Loucy (cell line): ENCODE measurements around the gene GMPPB.
A peak's percentile ranks its signal among the peaks of the same experiment; 100 is the strongest.

Experiments used
- H2AFZ ChIP-seq: fragments of 200-600 bp; sonication (generic); 2 replicates; pipeline ENCODE4 v1.6.0; 2016; ENCODE audit warnings: antibody characterized with exemption, mild to moderate bottlenecking, low read length, moderate library complexity
- H3F3A ChIP-seq: fragments of 200-600 bp; 2 replicates; pipeline ENCODE4 v1.6.0; 2016; ENCODE audit warnings: antibody characterized with exemption, low read depth, mild to moderate bottlenecking
- H3K27me3 ChIP-seq: fragments of 200-600 bp; sonication (generic); 2 replicates; pipeline ENCODE4 v1.6.1; 2014; ENCODE audit warnings: low read length, mild to moderate bottlenecking; ENCODE audit not compliant: insufficient read depth, poor library complexity, severe bottlenecking
- H3K36me3 ChIP-seq: fragments of 200-600 bp; sonication (generic); 2 replicates; pipeline ENCODE4 v1.6.1; 2016; ENCODE audit warnings: low read length; ENCODE audit not compliant: insufficient read depth
- H3K4me1 ChIP-seq: fragments of 200-600 bp; sonication (generic); 2 replicates; pipeline ENCODE4 v1.5.1; 2014; ENCODE audit warnings: low read length, mild to moderate bottlenecking; ENCODE audit not compliant: insufficient read depth, poor library complexity, severe bottlenecking
- H3K4me2 ChIP-seq: fragments of 200-600 bp; sonication (generic); 2 replicates; pipeline ENCODE4 v1.6.0; 2014; ENCODE audit warnings: antibody characterized with exemption, low read length, low read depth, mild to moderate bottlenecking; ENCODE audit not compliant: poor library complexity, severe bottlenecking
- H3K4me3 ChIP-seq: fragments of 200-600 bp; sonication (generic); 2 replicates; pipeline ENCODE4 v1.5.1; 2014; ENCODE audit warnings: low read length, mild to moderate bottlenecking, mixed read lengths; ENCODE audit not compliant: poor library complexity, severe bottlenecking
- H3K79me2 ChIP-seq: fragments of 200-600 bp; sonication (generic); 2 replicates; pipeline ENCODE4 v1.6.1; 2014; ENCODE audit warnings: low read length; ENCODE audit not compliant: insufficient read depth
- H3K9ac ChIP-seq: fragments of 200-600 bp; sonication (generic); 2 replicates; pipeline ENCODE4 v1.6.0; 2014; ENCODE audit warnings: mild to moderate bottlenecking, low read depth, low read length, moderate library complexity; ENCODE audit not compliant: poor library complexity, severe bottlenecking
- H3K9me2 ChIP-seq: fragments of 200-600 bp; sonication (generic); replicated peaks from 2 replicates; pipeline ENCODE4 v1.6.1; 2016; ENCODE audit warnings: low read depth, low read length, mixed read lengths
- H3K9me3 ChIP-seq: fragments of 200-600 bp; sonication (generic); 2 replicates; pipeline ENCODE4 v1.6.1; 2014; ENCODE audit warnings: mild to moderate bottlenecking, antibody characterized with exemption, low read length, low read depth; ENCODE audit not compliant: insufficient read depth
- H4K20me1 ChIP-seq: fragments of 200-600 bp; sonication (generic); 2 replicates; pipeline ENCODE4 v1.6.0; 2014; ENCODE audit warnings: antibody characterized with exemption, low read length, mild to moderate bottlenecking; ENCODE audit not compliant: insufficient read depth, poor library complexity, severe bottlenecking
- CTCF ChIP-seq: fragments of 200-600 bp; sonication (generic); conservative IDR thresholded peaks from 2 replicates; pipeline ENCODE4 v1.5.1; 2014; ENCODE audit warnings: mild to moderate bottlenecking, antibody characterized with exemption, low read length
- EZH2phosphoT487 ChIP-seq: fragments of 200-600 bp; IDR thresholded peaks from 2 replicates; pipeline ENCODE4 v1.6.1; 2018; ENCODE audit warnings: antibody characterized with exemption, mild to moderate bottlenecking, moderate library complexity, borderline replicate concordance

GMPPB gene

GRCh38 chr3:49712166-49712565, 11.6 kb downstream of the GMPPB start:
- H3F3A ChIP-seq = peaks cover 24% of the 10 kb centered on the region
- no peak for TF ChIP-seq CTCF
- no peak for TF ChIP-seq EZH2phosphoT487
- H3K9me3 ChIP-seq = no peaks in the 10 kb centered on the region
- H3K36me3 ChIP-seq = no peaks in the 10 kb centered on the region
- H3K4me3 ChIP-seq = peak overlapping the region; percentile 72
- H2AFZ ChIP-seq = no peak overlapping the region
- no peaks in the 10 kb centered on the region for H3K27me3 ChIP-seq
- H3K79me2 ChIP-seq = peaks cover 6% of the 10 kb centered on the region; the same call in 1 of the 2 replicates
- no peaks in the 10 kb centered on the region for H4K20me1 ChIP-seq
- no peaks in the 10 kb centered on the region for H3K9me2 ChIP-seq
- H3K9ac ChIP-seq = peak overlapping the region; percentile 76
- H3K4me1 ChIP-seq = peaks cover 49% of the 10 kb centered on the region
- peak overlapping the region; percentile 94 for H3K4me2 ChIP-seq

- Histone ChIP-seq H3K4me1 (peaks cover 49% of the 10 kb centered on the region), H2AFZ (no peak overlapping the region), H3K9me3 (no peaks in the 10 kb centered on the region), H3K27me3 (no peaks in the 10 kb centered on the region), H3K9me2 (no peaks in the 10 kb centered on the region), H4K20me1 (no peaks in the 10 kb centered on the region), H3K79me2 (peaks cover 6% of the 10 kb centered on the region; the same call in 1 of the 2 replicates), H3F3A (peaks cover 24% of the 10 kb centered on the region), H3K4me2 (peak overlapping the region; percentile 94), H3K36me3 (no peaks in the 10 kb centered on the region), H3K9ac (peak overlapping the region; percentile 76), H3K4me3 (peak overlapping the region; percentile 72)
- TF ChIP-seq CTCF (peak; percentile 24), EZH2phosphoT487 (no peak)
These were observed 12.3 kb downstream of the GMPPB start for GRCh38 chr3:49711489-49711888.

- Histone ChIP-seq H3K27me3 (no peaks in the 10 kb centered on the region), H3K9ac (no peak overlapping the region), H3F3A (peaks cover 24% of the 10 kb centered on the region), H3K4me1 (peaks cover 49% of the 10 kb centered on the region), H3K36me3 (no peaks in the 10 kb centered on the region), H3K9me3 (no peaks in the 10 kb centered on the region), H2AFZ (no peak overlapping the region), H3K4me3 (no peak overlapping the region), H3K79me2 (peaks cover 6% of the 10 kb centered on the region; the same call in 1 of the 2 replicates), H3K9me2 (no peaks in the 10 kb centered on the region), H4K20me1 (no peaks in the 10 kb centered on the region), H3K4me2 (no peak overlapping the region)
- TF ChIP-seq EZH2phosphoT487 (no peak), CTCF (no peak)
These were observed 13.9 kb downstream of the GMPPB start for GRCh38 chr3:49709852-49710251.
